GM12864 (cell line): ENCODE results near the gene CYP17A1.

ENCODE experiments used
- DNase-seq: peaks from one replicate; pipeline ENCODE4 v3.0.0-alpha.2; 2011; ENCODE audit warnings: low read depth
- H3K4me3 ChIP-seq: 2 replicates; pipeline ENCODE4 v1.5.1; 2011; ENCODE audit warnings: mild to moderate bottlenecking, low read depth, low read length, control low read depth
- CTCF ChIP-seq: IDR thresholded peaks from 2 replicates; pipeline ENCODE4 v1.5.1; 2011; ENCODE audit warnings: low read depth, mild to moderate bottlenecking, moderate library complexity, low read length, control low read depth, inconsistent platforms; ENCODE audit errors: missing control alignments

Gene CYP17A1

GRCh38 chr10:102801978-102802377, 35.2 kb downstream of the CYP17A1 start:
- no peak for DNase-seq
- H3K4me3 ChIP-seq = no peak overlapping the region
- no peak for TF ChIP-seq CTCF

GRCh38 chr10:102801496-102801895, 35.7 kb downstream of the CYP17A1 start:
- DNase-seq = no peak
- no peak for TF ChIP-seq CTCF
- H3K4me3 ChIP-seq = no peak overlapping the region

GRCh38 chr10:102800611-102801335, 36.4 kb downstream of the CYP17A1 start:
- H3K4me3 ChIP-seq = no peak overlapping the region
- no peak for DNase-seq
- no peak for TF ChIP-seq CTCF

GRCh38 chr10:102799691-102800471, 37.3 kb downstream of the CYP17A1 start:
- H3K4me3 ChIP-seq = no peak overlapping the region
- DNase-seq = no peak
- TF ChIP-seq CTCF = no peak

GRCh38 chr10:102796407-102797176, 40.6 kb downstream of the CYP17A1 start:
- DNase-seq = no peak
- no peak for TF ChIP-seq CTCF
- no peak overlapping the region for H3K4me3 ChIP-seq

GRCh38 chr10:102795453-102796406, 41.5 kb downstream of the CYP17A1 start:
- TF ChIP-seq CTCF = no peak
- H3K4me3 ChIP-seq = no peak overlapping the region
- no peak for DNase-seq
